ENCODE data around the gene PCID2.
"Not testable (repeated sequence)": the region's sequence is repeated elsewhere in the genome, so short reads cannot be mapped to it uniquely, and the experiment has no call there.

Gene PCID2
- total RNA-seq: 14.0 to 38.3 (median 24.3) reads per million in 17 experiments

GRCh38 chr13:113208421-113209335 lies at the start of gene PCID2:
Gene PCID2, minus strand, starts transcription at chr13:113208669. Its CDS starts 35 bp downstream, at chr13:113208634.
- peak; percentile 90 to 96 (median 94) for DNase-seq

- not testable (repeated sequence) for DNase-seq
Observed at GRCh38 chr13:113257908-113258307, 49.4 kb upstream of the PCID2 start.

- DNase-seq: no peak
Observed at GRCh38 chr13:113252516-113253095, 44.1 kb upstream of the PCID2 start.

GRCh38 chr13:113245849-113246796 lies 37.7 kb upstream of the PCID2 start:
- DNase-seq: peak; percentile 16 to 54 (median 42)

- no peak for DNase-seq
Observed at GRCh38 chr13:113243847-113244246, 35.4 kb upstream of the PCID2 start.

- not testable (repeated sequence) for DNase-seq
Observed at GRCh38 chr13:113241623-113242022, 33.2 kb upstream of the PCID2 start.

GRCh38 chr13:113239986-113240385 lies 31.5 kb upstream of the PCID2 start:
- no peak for DNase-seq

GRCh38 chr13:113239357-113239756 lies 30.9 kb upstream of the PCID2 start:
- DNase-seq: no peak

GRCh38 chr13:113238536-113238935 lies 30.1 kb upstream of the PCID2 start:
- peak in 1 of 4 experiments; percentile 20 for DNase-seq

- no peak for DNase-seq
Observed at GRCh38 chr13:113233101-113233500, 24.6 kb upstream of the PCID2 start.

GRCh38 chr13:113232208-113233003 lies 23.9 kb upstream of the PCID2 start:
- DNase-seq: no peak

- DNase-seq: no peak
Observed at GRCh38 chr13:113231306-113232207, 23.1 kb upstream of the PCID2 start.

- no peak for DNase-seq
Observed at GRCh38 chr13:113229791-113230190, 21.3 kb upstream of the PCID2 start.

- no peak for DNase-seq
Observed at GRCh38 chr13:113229161-113229560, 20.7 kb upstream of the PCID2 start.

GRCh38 chr13:113226873-113227450 lies 18.5 kb upstream of the PCID2 start:
- DNase-seq: no peak

- DNase-seq: no peak
Observed at GRCh38 chr13:113225515-113225914, 17.0 kb upstream of the PCID2 start.

GRCh38 chr13:113224486-113224885 lies 16.0 kb upstream of the PCID2 start:
- no peak for DNase-seq

GRCh38 chr13:113223070-113223469 lies 14.6 kb upstream of the PCID2 start:
- no peak for DNase-seq

- peak in 1 of 4 experiments; percentile 7 for DNase-seq
Observed at GRCh38 chr13:113220877-113221276, 12.4 kb upstream of the PCID2 start.

GRCh38 chr13:113220141-113220598 lies 11.7 kb upstream of the PCID2 start:
- no peak for DNase-seq
